NCI-H1694 treated with DMSO at 0.1 percent for 48 hours (cell line): ENCODE measurements around the gene HEXA.

Experiments
- DNase-seq: peaks from one replicate; lab custom pipeline; 2025; lab: John Stamatoyannopoulos, UW

Gene HEXA

DNA sequence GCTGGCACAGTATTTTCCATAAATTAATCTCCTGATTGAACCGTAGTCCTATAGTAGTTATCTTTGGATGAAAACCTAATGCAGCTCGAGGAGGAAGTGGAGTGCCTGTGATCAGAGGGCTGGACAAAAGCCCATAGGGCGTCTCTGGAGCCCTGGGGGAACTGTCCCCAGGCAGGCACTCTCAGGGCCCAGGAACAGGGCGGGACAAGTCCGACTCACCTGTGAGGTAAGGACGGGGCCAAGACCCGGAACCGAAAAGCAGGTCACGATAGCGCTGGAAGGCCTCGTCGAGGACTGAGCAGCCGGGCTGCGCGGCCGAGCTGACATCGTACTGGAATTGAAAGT lies 341 bp downstream of the HEXA start:
- no peak for DNase-seq

DNA sequence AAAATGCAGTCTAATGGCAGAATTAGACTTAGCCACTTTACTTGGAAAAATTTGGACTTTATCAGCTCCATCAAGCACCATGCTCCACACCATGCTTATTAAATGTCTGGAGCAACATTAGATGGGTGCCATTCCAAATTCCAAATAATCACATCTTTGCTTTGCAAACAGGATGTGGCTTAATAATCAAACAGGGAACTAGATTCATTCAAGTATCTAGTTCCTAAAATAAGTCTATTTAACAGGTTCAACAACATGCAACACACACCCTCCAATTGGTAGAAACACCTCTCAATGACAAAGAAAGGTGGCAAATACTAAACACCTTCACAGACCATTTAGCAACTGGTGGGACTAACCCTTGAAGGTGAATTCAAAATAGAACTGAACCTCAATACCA lies 3.5 kb downstream of the HEXA start:
- DNase-seq, result no peak

- no peak for DNase-seq
These were observed 5.8 kb downstream of the HEXA start for GRCh38 chr15:72369964-72370363.

DNA sequence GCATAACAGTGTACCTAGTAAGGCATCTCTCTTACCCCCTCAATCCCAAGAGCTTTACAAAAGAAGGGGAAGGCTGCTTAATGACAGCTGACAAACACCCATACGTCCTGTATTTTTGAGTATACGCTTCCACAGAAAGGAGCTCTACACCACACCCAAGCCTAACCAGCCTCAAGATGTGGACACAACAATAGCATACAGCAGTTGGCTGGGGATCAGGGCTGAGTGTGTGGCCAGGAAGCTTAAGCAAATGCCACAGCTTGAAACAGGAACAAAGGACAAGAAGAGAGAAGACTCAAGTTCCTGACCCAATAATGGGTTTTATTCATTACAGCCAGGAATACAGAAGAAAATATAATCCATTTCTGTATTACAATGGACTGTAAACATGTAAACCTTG lies 6.9 kb downstream of the HEXA start:
- DNase-seq, result no peak

DNA sequence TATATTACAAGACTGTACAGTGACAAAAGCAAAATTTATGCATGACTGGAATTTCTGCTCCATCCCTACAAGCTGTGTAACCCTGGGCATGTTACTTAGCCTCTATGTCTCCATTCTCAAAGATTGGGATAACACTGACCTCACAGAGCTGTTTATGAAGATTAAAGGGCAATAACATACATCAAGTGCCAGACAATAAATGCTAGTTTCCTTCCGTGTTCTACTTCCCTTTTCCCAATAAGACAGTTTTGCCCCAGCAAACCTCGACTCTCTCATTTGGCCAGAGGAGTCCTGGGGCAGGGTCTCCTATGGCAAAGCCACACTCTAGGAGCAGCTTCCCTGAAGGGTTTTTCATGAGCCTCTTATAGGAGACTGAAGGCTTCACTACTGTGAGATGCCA lies 7.5 kb downstream of the HEXA start:
- no peak for DNase-seq

DNA sequence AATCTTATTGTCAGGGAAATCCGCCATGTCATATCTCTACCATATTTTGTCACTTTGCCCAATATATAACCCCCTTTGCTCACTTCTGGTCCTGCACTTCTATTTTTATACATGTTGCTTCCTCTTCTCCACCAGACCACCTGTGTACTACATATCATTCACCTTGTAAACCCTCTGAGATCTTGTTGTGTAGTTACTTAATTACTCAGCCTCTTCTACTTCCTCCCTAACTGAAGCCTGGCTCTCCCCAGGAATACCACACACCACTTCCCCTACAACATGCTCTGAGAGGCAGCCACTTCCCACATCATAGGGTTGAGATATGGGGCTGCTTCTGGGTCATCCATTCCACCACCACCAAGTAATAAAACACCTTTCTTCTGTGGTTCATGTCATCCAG lies 10.0 kb downstream of the HEXA start:
- no peak for DNase-seq

DNA sequence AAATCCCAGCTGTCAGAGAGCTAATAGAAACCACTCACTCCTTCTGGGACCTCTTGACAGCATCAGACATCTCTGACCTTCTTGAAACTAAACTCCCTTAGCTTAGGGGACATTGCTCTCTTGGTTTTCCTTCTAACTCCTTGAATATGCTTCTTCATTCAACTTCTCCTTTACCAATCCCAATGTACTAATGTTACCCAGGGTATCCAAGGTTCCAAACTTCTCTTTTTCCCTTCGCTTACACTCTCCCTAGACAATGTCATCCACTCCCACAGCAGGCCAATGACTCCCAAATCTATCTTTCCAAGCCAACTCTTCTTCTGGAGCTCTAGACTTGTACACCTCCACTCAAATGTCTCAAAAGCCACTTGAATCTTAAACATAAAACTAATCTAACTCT lies 14.6 kb downstream of the HEXA start:
- no peak for DNase-seq

GRCh38 chr15:72358650-72359171 lies 17.1 kb downstream of the HEXA start:
- DNase-seq, result no peak

GRCh38 chr15:72358121-72358520 lies 17.7 kb downstream of the HEXA start:
- no peak for DNase-seq

DNA sequence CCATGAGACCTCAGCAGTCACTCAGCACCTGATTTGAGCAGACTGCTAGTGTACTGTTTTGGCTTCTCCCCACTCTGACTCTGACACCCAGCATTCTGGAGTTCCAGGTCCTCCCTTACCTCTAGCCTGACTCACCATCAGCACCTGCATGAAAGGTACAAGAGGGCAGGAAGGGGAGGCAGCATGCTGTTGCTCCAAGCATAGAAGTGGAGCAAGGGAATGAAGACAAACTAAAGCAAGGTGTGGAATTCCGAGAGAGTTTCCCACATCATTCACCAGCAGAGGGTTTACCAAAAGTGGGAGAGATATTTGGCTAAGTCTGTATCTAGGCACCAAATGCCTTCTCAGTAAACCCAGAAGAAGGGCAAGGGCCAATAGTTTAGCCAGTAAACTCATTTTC lies 21.3 kb downstream of the HEXA start:
- no peak for DNase-seq

- DNase-seq, result no peak
These were observed 22.5 kb downstream of the HEXA start for GRCh38 chr15:72353266-72353665.

DNA sequence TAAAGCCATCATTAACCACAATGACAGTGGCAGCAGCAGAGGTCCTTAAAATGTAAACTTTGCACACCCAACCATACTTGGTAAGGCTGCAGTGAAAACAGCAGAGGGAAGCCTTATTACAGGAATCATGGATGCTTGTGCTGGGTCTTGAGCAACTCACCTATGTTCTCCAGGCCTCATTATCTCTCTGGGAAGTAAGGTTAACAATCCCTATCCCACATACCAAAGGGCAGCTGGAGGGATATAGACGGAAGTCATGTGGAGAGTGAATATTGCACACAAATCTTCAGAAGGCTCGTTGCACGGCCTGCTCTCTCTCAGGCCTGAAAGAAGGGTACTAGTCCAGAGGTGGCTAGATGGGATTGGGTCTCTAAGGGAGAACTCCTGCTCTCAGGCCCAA lies 30.0 kb downstream of the HEXA start:
- DNase-seq, result no peak

GRCh38 chr15:72345280-72345679 lies 30.5 kb downstream of the HEXA start:
- no peak for DNase-seq

DNA sequence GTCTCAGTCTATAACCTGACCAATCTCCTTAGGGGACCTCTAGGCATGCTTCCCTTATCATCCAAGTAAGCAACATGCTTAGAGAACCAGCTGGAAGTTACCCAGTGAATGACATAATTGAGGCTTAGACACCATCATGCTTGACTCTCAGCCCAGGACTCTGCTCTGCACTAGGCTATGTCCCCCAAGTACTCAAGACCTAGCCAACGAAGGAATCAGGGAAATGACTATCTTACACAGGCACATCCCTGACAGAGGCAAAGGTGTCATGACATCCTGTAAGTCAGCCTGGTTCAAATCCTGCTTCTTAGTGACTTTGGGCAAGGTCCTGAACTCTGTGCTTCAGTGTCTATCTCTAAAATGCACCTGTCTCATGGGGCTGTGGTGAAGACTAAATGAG lies 31.2 kb downstream of the HEXA start:
- DNase-seq, result no peak

GRCh38 chr15:72342385-72342784 lies 33.4 kb downstream of the HEXA start:
- DNase-seq, result no peak

GRCh38 chr15:72341361-72341760 lies 34.5 kb downstream of the HEXA start:
- no peak for DNase-seq

DNA sequence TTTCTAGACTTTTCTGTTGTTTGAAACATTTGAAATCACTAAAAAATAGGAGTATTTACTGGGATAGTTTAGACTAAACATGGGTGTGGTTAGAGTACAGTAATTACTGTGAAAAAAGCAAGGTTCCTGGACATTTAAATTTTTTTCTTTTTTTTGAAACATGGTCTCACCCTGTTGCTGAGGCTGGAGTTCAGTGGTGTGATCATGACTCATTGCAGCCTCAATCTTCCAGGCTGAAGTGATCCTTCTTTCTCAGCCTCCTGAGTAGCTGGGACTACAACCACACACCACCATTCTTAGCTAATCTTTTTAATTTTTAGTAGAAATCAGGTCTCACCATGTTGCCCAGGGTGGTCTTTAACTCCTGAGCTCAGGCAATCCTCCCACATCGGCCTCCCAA lies 35.4 kb downstream of the HEXA start:
- DNase-seq, result no peak

- peak; percentile 87 for DNase-seq
These were observed 36.0 kb downstream of the HEXA start for GRCh38 chr15:72339777-72340177.

DNA sequence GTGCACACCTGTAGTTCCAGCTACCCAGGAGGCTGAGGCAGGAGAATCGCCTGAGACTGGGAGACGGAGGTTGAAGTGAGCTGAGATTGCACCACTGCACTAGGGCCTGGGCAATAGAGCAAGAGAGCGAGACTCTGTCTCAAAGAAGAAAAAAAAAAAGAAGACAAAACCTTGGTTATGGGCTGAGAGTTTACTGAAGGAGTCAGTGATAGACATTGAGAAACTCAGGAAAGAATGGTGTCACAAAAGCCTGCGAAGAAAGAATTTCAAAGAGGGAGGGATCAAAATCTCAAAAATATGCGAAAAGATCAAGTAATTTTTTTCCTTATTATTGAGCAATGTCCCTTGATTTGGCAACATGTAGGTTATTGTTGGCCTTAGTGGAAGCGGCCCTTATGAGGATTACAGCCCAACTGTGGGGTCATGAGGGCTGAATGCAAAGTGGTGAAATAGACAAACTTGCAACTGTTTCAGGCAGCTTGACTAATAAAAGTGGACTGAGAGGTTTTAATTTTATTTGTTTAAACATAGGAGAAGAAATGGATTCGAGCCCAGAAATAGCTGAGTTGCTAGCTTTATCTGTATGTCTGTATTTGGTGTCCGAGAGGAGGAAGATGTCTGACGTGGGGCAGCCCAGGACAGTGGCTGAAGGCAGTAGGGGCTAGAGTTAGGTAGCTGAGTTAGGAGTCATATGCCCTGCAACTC lies 37.0 kb downstream of the HEXA start:
- DNase-seq, result no peak

DNA sequence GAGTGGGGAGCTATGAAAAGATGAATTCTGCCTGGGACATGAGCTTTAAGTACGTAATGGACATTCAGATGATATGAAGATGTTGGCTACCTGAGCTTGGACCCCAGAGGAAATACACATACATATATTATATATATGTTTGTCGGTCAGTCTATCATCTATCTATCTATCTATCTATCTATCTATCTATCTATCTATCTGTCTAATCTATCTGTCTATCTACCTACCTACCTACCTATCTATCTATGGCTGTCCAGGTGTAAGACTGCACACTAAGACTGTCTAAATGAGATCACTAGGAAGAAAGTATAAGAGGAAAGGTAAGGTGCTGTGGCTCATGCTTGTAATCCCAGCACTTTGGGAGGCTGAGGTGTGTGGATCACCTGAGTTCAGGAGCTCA lies 37.7 kb downstream of the HEXA start:
- DNase-seq, result no peak

DNA sequence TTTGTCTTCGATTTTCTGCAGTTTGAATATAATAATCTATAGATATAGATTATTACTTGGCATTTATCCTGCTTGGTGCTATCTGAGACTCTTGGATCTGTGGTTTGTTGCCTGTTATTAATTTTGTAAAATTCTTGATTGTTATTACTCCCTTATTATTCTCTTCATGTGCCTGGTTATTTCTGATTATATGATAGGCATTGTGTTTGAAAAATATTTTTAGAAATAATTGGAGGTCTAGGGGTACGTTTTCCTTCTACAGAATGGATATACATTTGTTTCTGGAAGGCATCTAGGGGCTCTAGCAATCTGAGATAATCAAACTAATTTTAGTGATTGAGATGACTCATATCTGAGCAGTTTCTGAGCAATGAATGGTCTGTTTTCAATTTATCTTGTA lies 41.0 kb downstream of the HEXA start:
- no peak for DNase-seq

- DNase-seq, result no peak
These were observed 44.8 kb downstream of the HEXA start for GRCh38 chr15:72331021-72331420.

GRCh38 chr15:72323752-72324151 lies 52.1 kb downstream of the HEXA start:
- DNase-seq, result no peak

DNA sequence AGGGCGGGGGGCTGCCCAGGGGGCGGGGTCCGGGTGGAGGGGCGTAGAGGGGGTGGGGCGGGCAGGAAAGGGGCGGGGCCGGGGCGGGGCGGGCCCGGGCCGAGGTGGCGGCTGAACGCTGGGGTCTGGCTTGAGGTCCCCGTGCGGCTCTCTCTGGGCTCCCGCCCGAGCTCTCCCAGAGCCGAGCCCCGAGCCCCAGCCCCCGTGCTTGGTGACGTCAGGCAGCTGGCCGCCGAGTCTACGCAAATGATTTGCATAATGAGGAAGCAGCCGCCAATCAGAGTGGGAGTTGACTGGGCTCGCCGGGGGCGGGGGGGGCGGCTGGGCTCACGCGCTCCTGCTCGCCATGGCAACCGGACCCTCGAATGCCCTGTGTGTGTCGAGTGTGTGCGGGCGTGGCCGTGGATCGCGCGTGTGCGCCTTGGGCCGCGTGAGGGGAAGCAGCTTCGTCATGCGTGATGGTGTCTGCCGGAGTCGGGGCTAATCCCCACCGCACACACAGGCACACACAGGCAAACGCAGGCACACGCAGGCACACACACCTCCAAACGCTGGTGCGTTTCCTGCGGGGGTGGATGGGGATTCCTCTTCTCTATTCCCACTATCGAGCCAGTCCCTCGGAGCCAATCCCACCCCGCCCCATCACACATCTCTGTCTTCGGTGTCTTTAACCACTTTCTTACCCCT lies 55.7 kb downstream of the HEXA start, which contains the start of gene CELF6:
CELF6 (minus strand) TSS at position 173 of the 687 bp plus-strand sequence. CDS start 283 bp downstream, outside the sequence.
- peak; percentile 17 for DNase-seq
